Right kidney (tissue), 1 donor: ENCODE results near the gene ACP2.
"Not testable (repeated sequence)": the region's sequence is repeated elsewhere in the genome, so short reads cannot be mapped to it uniquely, and the experiment has no call there.

Experiments used
- DNase-seq: peaks from one replicate; pipeline ENCODE4 v3.0.0-alpha.2; 2016

The ACP2 gene

GRCh38 chr11:47243454-47243853 lies 5.2 kb downstream of the ACP2 start:
- no peak for DNase-seq

DNA sequence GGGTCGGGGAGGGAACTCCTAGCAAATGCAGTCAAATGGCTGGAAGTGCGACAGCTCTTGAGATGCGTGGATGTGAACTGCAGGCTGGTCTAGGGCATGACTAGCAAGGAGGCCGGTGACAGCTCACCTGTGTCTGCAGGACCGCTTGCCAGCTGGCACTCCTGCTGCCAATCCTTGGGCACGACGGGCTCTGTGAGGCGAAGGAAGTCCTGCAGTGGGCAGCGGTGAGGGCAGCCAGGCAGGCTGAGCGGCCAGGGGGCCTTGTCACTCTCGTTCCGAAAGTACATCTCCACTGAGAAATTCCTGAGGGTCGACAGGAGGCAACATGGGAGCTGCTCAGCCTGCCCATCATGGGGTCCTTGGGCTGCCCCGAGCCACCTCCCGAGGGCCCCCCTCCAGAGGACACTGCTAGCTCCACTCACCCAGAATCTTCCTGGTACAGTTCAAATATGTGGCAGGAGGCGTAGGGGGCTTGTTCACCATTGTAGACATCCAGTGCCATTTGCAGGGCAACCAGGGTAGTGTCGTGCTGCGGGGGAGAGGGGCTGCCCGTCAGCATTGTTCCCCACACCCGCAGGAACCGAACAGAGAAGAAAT lies 5.9 kb downstream of the ACP2 start:
- DNase-seq: no peak

DNA sequence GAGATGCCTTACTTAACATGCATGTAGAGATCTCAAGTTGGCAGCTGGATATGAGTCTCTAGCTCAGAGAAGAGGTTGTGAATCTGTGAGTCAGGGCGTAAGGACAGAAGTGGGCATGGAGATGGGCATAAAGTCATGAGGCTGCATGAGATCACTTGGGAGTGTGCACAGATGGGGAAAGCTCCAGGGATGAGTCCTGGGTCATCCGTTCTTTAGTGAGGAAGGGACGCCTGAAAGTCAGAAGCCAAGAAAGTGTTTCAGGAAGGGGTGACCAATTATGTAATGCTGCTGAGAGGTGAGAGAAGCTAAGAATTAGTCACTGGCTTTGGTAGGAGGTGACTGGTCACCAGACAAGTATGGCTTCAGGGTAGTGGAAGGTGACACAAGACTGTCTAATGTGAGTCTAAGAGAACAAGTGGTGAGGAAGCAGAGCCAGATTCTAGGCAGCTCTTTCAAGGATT lies 6.7 kb downstream of the ACP2 start:
- no peak for DNase-seq

DNA sequence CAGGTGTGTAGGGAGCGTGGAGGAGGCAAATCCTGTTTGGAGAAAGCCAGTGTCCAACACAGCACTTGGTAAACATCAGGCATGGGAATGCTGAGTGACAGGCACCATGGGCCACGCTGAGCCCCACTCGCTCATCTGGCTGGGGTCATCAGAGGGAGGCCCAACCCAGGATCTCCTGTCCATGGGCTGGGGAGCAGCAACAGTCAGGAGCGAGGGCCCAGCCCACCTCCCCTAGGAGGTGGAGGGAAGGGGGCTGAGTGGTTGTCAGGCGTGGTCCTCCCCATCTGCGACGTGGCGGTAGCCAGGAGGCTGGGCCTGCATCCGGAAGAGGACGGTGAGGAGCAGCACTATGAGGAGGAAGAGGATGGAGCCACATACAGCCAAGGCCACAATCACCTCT lies 8.8 kb downstream of the ACP2 start:
- no peak for DNase-seq

GRCh38 chr11:47236482-47236881 lies 12.1 kb downstream of the ACP2 start:
- DNase-seq: no peak

- no peak for DNase-seq
Measured at GRCh38 chr11:47235163-47235562, 13.5 kb downstream of the ACP2 start.

DNA sequence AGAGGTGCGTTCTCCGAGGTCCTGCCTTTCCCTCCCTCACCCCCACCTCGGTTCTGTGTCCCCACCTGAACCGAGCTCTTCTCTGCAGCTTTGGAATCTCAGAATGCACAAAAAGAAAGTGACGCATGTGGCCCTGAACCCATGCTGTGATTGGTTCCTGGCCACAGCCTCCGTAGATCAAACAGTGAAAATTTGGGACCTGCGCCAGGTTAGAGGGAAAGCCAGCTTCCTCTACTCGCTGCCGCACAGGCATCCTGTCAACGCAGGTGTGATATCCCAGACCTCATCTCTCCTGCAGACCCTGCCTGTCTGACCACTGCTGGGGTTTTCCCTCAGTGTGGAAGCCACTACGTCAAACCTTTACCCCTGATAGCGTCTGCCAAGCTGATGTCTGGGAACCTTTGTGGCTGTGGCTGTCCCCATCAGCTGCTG lies 13.9 kb downstream of the ACP2 start:
- DNase-seq: no peak

GRCh38 chr11:47233989-47234668 lies 14.5 kb downstream of the ACP2 start:
- no peak for DNase-seq

DNA sequence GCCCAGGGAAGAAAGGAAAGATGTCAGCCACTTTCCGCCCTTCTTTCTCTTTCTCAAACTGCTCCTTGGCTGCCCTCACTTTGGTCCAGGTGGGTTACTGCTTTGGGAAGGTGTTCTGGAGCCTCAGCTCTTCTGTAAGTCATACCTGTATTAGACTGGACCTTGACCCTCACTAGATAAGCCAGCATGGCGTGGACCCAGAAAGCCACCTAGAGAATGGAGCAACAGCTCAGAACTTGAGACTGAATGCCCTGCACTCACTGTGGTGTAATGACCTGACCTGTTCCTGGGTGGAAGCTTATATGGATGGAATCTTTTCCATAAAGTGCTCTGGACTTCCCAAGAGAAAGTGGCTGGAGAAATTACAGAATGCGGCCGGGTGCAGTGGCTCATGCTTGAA lies 15.6 kb downstream of the ACP2 start:
- no peak for DNase-seq

DNA sequence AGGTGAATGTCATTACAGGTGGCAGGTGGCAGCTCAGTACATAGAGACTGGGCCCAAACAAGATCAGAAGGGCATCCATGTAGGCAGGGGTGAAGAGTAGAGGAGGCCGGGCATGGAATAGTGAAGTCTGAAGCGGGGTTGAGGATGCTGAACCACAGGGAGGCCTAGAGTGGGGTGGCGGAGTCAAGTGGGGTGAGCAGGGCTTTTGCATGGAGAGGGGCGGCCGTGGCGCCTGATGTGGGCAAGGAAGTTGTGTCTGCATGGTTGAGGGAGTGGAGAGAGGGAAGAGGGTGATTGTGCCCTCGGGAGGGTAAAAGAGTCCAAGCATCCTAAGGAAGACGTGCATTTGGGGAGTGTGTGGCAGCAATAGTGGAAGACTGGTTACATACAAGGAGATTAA lies 19.5 kb downstream of the ACP2 start:
- no peak for DNase-seq

DNA sequence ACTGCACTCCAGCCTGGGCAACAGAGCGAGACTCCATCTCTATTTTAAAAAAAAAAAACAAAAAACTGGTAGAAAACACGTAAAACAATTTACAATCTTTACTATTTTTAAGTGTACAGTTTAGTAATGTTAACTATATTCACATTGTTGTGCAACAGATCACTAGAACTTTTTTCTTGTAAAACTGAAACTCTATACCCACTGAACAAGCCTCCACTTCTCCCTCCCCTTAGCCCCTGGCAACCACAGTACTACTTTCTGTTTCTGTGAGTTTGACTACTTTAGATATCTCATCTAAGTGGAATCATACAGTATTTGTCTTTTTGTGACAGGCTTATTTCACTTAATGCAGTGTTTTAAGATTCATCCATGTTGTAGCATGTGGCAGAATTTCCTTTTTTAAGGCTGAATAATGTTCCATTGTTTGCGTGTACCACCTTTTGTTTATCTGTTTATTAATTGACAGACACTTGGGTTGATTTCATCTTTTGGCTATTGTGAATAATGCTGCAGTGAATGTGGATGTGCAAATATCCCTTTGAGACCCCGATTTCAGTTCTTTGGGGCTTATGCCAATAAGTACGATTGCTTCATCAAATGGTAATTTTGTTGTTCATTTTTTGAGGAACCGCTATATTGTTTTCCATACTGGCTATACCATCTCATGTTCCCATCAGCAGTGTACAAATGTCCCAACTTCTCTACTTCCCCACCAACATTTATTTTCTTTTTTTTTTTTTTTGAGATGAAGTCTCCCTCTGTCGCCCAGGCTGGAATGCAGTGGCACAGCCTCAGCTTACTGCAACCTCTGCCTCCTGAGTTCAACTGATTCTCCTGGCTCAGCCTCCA lies 22.8 kb downstream of the ACP2 start:
- DNase-seq: no peak

GRCh38 chr11:47222696-47223095 lies 25.9 kb downstream of the ACP2 start:
- DNase-seq: no peak

GRCh38 chr11:47220401-47220821 lies 28.2 kb downstream of the ACP2 start:
- DNase-seq: no peak

- peak; percentile 55 for DNase-seq
Measured at GRCh38 chr11:47216121-47216798, 32.4 kb downstream of the ACP2 start.

- no peak for DNase-seq
Measured at GRCh38 chr11:47215366-47215910, 33.2 kb downstream of the ACP2 start.

DNA sequence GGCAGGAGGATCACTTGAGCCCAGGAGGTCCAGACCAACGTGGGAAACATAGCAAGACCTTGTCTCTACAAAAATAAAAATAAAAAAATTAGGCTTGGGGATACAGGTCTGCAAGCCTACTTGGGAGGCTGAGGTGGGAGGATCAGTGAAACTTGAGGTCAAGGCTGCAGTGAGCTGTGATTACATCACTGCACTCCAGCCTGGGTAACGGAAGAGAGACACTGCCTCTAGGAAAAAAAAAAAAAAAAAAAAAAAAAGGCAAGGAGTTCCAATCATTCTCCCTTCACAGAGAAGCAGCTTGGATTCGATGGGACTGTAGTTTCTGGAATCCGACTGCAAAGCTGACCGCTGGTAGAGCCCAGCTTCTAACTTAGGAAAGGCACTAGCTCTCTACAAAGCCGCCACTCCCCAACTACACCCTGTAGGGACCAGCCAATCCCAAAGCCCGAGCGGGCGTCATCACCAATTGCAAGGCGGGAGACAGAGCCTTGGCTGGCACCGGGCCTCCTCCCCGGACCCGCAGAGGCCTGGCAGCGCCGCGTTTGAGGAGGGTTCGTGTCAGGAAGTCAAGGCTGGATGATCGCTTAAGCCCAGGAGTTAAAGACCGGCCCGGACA lies 34.6 kb downstream of the ACP2 start:
- no peak for DNase-seq

DNA sequence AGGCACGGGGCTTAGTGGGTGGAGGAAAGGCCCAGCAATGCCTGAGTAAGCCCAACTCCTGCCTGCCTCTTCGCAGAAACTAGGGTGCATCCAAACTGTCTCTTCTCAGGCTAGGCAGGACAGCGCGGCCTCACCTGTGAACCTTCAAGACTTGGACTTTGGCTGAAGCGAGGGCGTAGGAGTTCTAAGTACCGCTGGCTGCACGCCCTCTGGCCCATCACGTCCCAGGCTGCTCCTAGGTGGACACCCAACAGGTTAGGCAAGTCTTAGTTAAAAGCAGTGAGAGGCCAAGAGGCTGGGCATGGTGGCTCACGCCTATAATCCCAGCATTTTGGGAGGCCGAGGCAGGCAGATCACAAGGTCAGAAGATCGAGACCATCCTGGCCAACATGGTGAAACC lies 35.7 kb downstream of the ACP2 start:
- DNase-seq: no peak

DNA sequence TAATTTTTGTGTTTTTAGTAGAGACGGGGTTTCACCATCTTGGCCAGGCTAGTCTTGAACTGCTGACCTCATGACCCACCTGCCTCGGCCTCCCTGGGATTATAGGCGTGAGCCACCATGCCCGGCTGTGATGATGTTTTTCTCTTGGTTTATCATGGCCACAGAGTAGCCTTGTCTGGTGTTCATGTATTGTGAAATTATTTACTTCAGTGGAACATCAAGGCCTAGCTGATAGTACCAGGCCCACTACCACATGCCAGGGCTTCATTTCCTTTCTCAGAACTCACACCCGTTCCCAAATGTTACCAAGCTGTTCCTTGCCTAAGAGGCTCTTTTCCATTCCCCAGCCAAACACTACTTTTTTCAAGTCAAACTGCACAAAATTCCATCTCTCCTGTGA lies 40.0 kb downstream of the ACP2 start:
- DNase-seq: no peak

- DNase-seq: not testable (repeated sequence)
Measured at GRCh38 chr11:47208008-47208552, 40.5 kb downstream of the ACP2 start.

DNA sequence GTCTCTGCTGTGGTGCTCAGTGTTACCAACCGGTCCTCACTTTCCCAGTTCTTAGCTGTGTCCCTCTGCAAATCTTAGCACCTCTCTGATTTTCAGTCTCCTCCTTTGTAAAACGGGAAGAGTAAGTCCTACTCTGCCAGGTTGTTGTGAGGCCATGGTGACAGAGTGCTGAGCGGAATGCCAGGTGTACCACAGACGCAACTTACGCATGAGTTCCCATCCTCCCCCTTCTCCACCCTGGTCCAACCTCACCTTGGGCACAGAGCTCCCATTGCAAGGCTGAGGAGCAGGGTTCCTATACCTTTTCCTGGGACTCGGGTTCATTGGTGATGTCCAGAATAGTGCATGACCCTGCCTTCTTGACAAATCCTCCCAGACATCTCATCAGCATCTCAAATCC lies 41.2 kb downstream of the ACP2 start:
- DNase-seq: no peak

GRCh38 chr11:47206577-47206976 lies 42.0 kb downstream of the ACP2 start:
- DNase-seq: not testable (repeated sequence)

DNA sequence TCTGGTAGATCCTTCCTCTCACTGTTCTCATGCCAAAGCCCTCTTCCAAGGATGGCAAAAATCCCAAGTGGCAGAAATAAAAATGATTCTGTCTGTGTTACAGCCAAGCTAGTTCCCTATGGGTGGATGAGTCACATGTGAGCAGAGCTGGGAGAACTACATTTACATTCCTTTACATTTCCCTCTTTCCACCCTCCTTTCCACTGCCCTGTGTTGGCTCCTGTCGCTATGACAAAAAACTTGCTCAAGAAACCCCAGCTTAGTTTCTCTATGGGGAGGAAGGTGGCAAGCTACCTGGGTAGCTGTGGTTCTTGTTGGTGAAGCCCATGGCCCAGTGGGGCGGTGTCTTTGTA lies 44.0 kb downstream of the ACP2 start:
- no peak for DNase-seq
